HepG2 (cell line): ENCODE results near the gene DLG1. TPM values are rescaled to one million over a fixed set of nuclear protein-coding genes. Genes with fewer than 3 reads are reported as not detected.

Source experiments
- ATAC-seq: fragments of 200-7000 bp; cut with Tn5 transposase; 3 replicates; pipeline ENCODE4 v1.9.1; 2020; ENCODE audit warnings: mild to moderate bottlenecking, moderate library complexity
- BruUV-seq: library from RNA; stranded (reverse); fragments of 400-500 nt; replicated peaks from 2 replicates; lab custom pipeline; 2021; lab: Mats Ljungman, UMichigan
- CTCF ChIA-PET: fragments of 300-600 bp; formaldehyde crosslinking; extraction: SDS; loops from one replicate; lab custom pipeline; 2021; ENCODE audit warnings: low total read pairs, inconsistent platforms, low intra/inter-chr PET ratio; lab: Yijun Ruan, JAX
- POLR2A ChIA-PET: fragments of 350-600 bp; sonication (Branson Sonifier 250); formaldehyde crosslinking; loops from one replicate; lab custom pipeline; 2020; ENCODE audit warnings: antibody characterized with exemption, inconsistent platforms; lab: Yijun Ruan, JAX
- DNase-seq: peaks from one replicate; pipeline ENCODE4 v3.0.0-alpha.2; 2015; ENCODE audit warnings: low spot score
- FAIRE-seq: peaks from 3 replicates; lab custom pipeline; 2011; peaks lifted over from hg19 to GRCh38; lab: Jason Lieb, UNC
- H2AFZ ChIP-seq: one replicate; pipeline ENCODE4 v1.6.1; 2011; ENCODE audit warnings: low read length, inconsistent platforms
- H3K27ac ChIP-seq: fragments of 300-600 bp; 3 replicates; pipeline ENCODE4 v1.8.0; 2011; ENCODE audit warnings: mixed run types, mild to moderate bottlenecking, mixed read lengths, low read length, inconsistent platforms; ENCODE audit not compliant: insufficient read depth; ENCODE audit errors: extremely low read length
- H3K27me3 ChIP-seq, 2 experiments: fragments of 200-600 bp in 1 of 2; 2 replicates in 1 of 2; 3 replicates in 1 of 2; pipeline versions ENCODE4 v1.6.0 to v1.8.0; 2011; ENCODE audit warnings: low read length in 2 of 2, mild to moderate bottlenecking in 2 of 2, moderate library complexity in 2 of 2, inconsistent platforms in 1 of 2; ENCODE audit not compliant: insufficient read depth in 2 of 2, control insufficient read depth in 1 of 2
- H3K36me3 ChIP-seq, 2 experiments: fragments of 200-600 bp in 1 of 2; replicated peaks in 1 of 2; 2 replicates in 1 of 2; 3 replicates in 1 of 2; pipeline versions ENCODE4 v1.5.1 to v1.8.0; 2011; ENCODE audit warnings: low read length in 2 of 2, inconsistent platforms in 1 of 2; ENCODE audit not compliant: insufficient read depth in 2 of 2, control insufficient read depth in 1 of 2
- H3K4me1 ChIP-seq: 2 replicates; pipeline ENCODE4 v1.5.1; 2012; ENCODE audit warnings: low read length, inconsistent platforms; ENCODE audit not compliant: insufficient read depth
- H3K4me2 ChIP-seq: 2 replicates; pipeline ENCODE4 v1.6.0; 2011; ENCODE audit warnings: low read depth, low read length, inconsistent platforms
- H3K4me3 ChIP-seq, 3 experiments: fragments of 200-600 bp in 1 of 3; sonication (generic), shearing (Covaris generic) in 1 of 3; replicated peaks in 1 of 3; 2 replicates each; pipeline ENCODE4 v1.5.1; 2011 to 2016; ENCODE audit warnings: low read length in 3 of 3, inconsistent platforms in 2 of 3, low read depth in 2 of 3, mild to moderate bottlenecking in 2 of 3, control low read depth in 1 of 3, mixed read lengths in 1 of 3; ENCODE audit not compliant: insufficient read depth in 1 of 3
- H3K79me2 ChIP-seq: one replicate; pipeline ENCODE4 v1.6.1; 2011; ENCODE audit warnings: low read length, inconsistent platforms; ENCODE audit not compliant: insufficient read depth
- H3K9ac ChIP-seq: 2 replicates; pipeline ENCODE4 v1.6.0; 2011; ENCODE audit warnings: mild to moderate bottlenecking, low read depth, low read length, inconsistent platforms; ENCODE audit not compliant: insufficient read depth
- H3K9me3 ChIP-seq: 2 replicates; pipeline ENCODE4 v1.5.1; 2012; ENCODE audit warnings: mild to moderate bottlenecking, low read length
- H4K20me1 ChIP-seq: 2 replicates; pipeline ENCODE4 v1.6.0; 2011; ENCODE audit warnings: inconsistent platforms, mild to moderate bottlenecking, low read length, moderate library complexity; ENCODE audit not compliant: insufficient read depth
- AFF4 ChIP-seq: sonication (generic); formaldehyde crosslinking; IDR thresholded peaks from 2 replicates; pipeline ENCODE4 v1.4.0; 2020; ENCODE audit warnings: missing genetic modification reagents
- GRHL1 ChIP-seq: sonication (generic); formaldehyde crosslinking; conservative IDR thresholded peaks from 2 replicates; pipeline ENCODE4 v1.8.0; 2022; ENCODE audit warnings: missing genetic modification reagents
- MAFF ChIP-seq: IDR thresholded peaks from 2 replicates; pipeline ENCODE4 v1.6.1; 2011; ENCODE audit warnings: low read depth, low read length, improper control_type of control experiment
- MED13 ChIP-seq: sonication (generic); formaldehyde crosslinking; IDR thresholded peaks from 2 replicates; pipeline ENCODE4 v1.5.0; 2020; ENCODE audit warnings: missing genetic modification reagents
- MED8 ChIP-seq: sonication (generic); formaldehyde crosslinking; IDR thresholded peaks from 2 replicates; pipeline ENCODE4 v1.8.1; 2023; ENCODE audit warnings: mild to moderate bottlenecking, missing genetic modification reagents; ENCODE audit not compliant: insufficient replicate concordance
- NFKB2 ChIP-seq: sonication (generic); formaldehyde crosslinking; IDR thresholded peaks from 2 replicates; pipeline ENCODE4 v1.4.0; 2020; ENCODE audit warnings: missing genetic modification reagents, borderline replicate concordance
- SMC3 ChIP-seq: IDR thresholded peaks from 2 replicates; pipeline ENCODE4 v1.6.1; 2011; ENCODE audit warnings: low read length, improper control_type of control experiment
- TARDBP ChIP-seq: sonication (generic); formaldehyde crosslinking; IDR thresholded peaks from 2 replicates; pipeline ENCODE4 v1.8.0; 2022; ENCODE audit warnings: mild to moderate bottlenecking, missing genetic modification reagents
- YY1 ChIP-seq: IDR thresholded peaks from 2 replicates; pipeline ENCODE4 v1.6.1; 2011; ENCODE audit warnings: low read length, low read depth, moderate library complexity, mild to moderate bottlenecking; ENCODE audit not compliant: insufficient read depth, insufficient replicate concordance
- ZNF570 ChIP-seq: sonication (generic); formaldehyde crosslinking; IDR thresholded peaks from 2 replicates; pipeline ENCODE4 v1.4.0; 2020; ENCODE audit warnings: mild to moderate bottlenecking, missing genetic modification reagents, borderline replicate concordance
- ZNF670 ChIP-seq: sonication (generic); formaldehyde crosslinking; IDR thresholded peaks from 2 replicates; pipeline ENCODE4 v1.8.0; 2022; ENCODE audit warnings: mild to moderate bottlenecking, missing genetic modification reagents, borderline replicate concordance
- ZNF724P ChIP-seq: sonication (generic); formaldehyde crosslinking; IDR thresholded peaks from 2 replicates; pipeline ENCODE4 v1.8.0; 2022; ENCODE audit warnings: missing genetic modification reagents, borderline replicate concordance
- ZNF75D ChIP-seq: sonication (generic); formaldehyde crosslinking; IDR thresholded peaks from 2 replicates; pipeline ENCODE4 v1.8.1; 2023; ENCODE audit warnings: missing genetic modification reagents, mild to moderate bottlenecking, borderline replicate concordance
- ZSCAN31 ChIP-seq: sonication (generic); formaldehyde crosslinking; IDR thresholded peaks from 2 replicates; pipeline ENCODE4 v1.5.0; 2020; ENCODE audit warnings: low read depth, mild to moderate bottlenecking, missing genetic modification reagents
- WGBS: methylation state at CpG from one replicate; pipeline ENCODE4 v1.1.6; 2017; ENCODE audit warnings: low lambda C conversion rate; 5-methylcytosine and 5-hydroxymethylcytosine counted together
- in situ Hi-C: cut with HindIII; loops from 2 replicates; pipeline ENCODE4 v1.10.0; 2017; ENCODE audit warnings: low pct_unique_long_range_greater_than_20kb; ENCODE audit not compliant: extremely low pct_ligation_motif_present
- intact Hi-C: fragments of 100-400 bp; cut with micrococcal nuclease; formaldehyde crosslinking; loops from one replicate; pipeline ENCODE4 v1.10.0; 2022; ENCODE audit not compliant: unreplicated experiment
- polyA plus RNA-seq, 8 experiments: library from polyadenylated mRNA; depleted of rRNA in 3 of 8; stranded (reverse) in 7 of 8; unstranded in 1 of 8; fragments of >200 nt; fragmentation: Illumina TruSeq in 4 of 8; extraction: Trizol in 4 of 8; gene quantifications; 2 replicates each; pipeline versions ENCODE4 v1.2.1 to v1.2.3, GENCODE V29; 2011 to 2016; ENCODE audit warnings: low read depth in 4 of 8, missing spikeins in 1 of 8, mixed read lengths in 1 of 8; ENCODE audit not compliant: insufficient read depth in 1 of 8
- total RNA-seq, 5 experiments: library from RNA; depleted of rRNA; stranded (reverse); fragments of >200 nt; fragmentation: Illumina TruSeq; extraction: Trizol; gene quantifications; 2 replicates each; pipeline ENCODE4 v1.2.3, GENCODE V29; 2016; ENCODE audit warnings: low read depth in 1 of 5

The DLG1 gene
- total and polyA plus RNA-seq, 2 of the 13 experiments (the other 11 are each of a cell fraction or from before 2014, with no cell fraction given), result 30.5 to 104 TPM

GRCh38 chr3:197181741-197182140 is 116.7 kb downstream of the DLG1 start:
- POLR2A ChIA-PET, result no interaction called here
- CTCF ChIA-PET, result no interaction called here

More at GRCh38 chr3:197181741-197182140, 116.7 kb downstream of the DLG1 start:
- no peaks in the 10 kb centered on the region for H3K9me3 ChIP-seq
- H3K79me2 ChIP-seq, result peaks cover 37% of the 10 kb centered on the region
- no peak overlapping the region for H3K4me2 ChIP-seq
- FAIRE-seq, result no peak
- H3K9ac ChIP-seq, result no peak overlapping the region
- in situ Hi-C loops (no loop called here), intact Hi-C loops (loop anchor here (10.0 kb wide), 1 partner anchor 207 kb away; no protein-coding TSS in a partner anchor)
- H3K4me3 ChIP-seq, result no peak overlapping the region
- WGBS, result 93% methylated on average over 6 of the region's 6 CpGs
- no peak for DNase-seq
- no peak for ATAC-seq
- no peaks in the 10 kb centered on the region for H3K27me3 ChIP-seq
- BruUV-seq, result no TSS peak
- TF ChIP-seq ZNF570 (CRISPR knock-in tag) (no peak), MED13 (CRISPR knock-in tag) (no peak), ZSCAN31 (CRISPR knock-in tag) (no peak), SMC3 (no peak), AFF4 (CRISPR knock-in tag) (no peak), GRHL1 (no peak), YY1 (no peak), ZNF724P (CRISPR knock-in tag) (no peak), NFKB2 (no peak), MAFF (no peak), MED8 (CRISPR knock-in tag) (no peak), TARDBP (no peak), ZNF75D (no peak), ZNF670 (CRISPR knock-in tag) (no peak)
- H4K20me1 ChIP-seq, result no peaks in the 10 kb centered on the region; the same call in 1 of the 2 replicates
- H3K4me1 ChIP-seq, result no peaks in the 10 kb centered on the region
- H3K36me3 ChIP-seq, result peaks cover 4 to 29% of the 10 kb centered on the region in 2 experiments
- H3K27ac ChIP-seq, result no peak overlapping the region
- no peak overlapping the region for H2AFZ ChIP-seq
